GM12878 (cell line): ENCODE data around the gene ZNF267. TPM values are rescaled to one million over a fixed set of nuclear protein-coding genes. Genes with fewer than 3 reads are reported as not detected.

Experiments used
- ATAC-seq: fragments of 200-7000 bp; cut with Tn5 transposase; 3 replicates; pipeline ENCODE4 v1.9.1; 2020; ENCODE audit warnings: mild to moderate bottlenecking, moderate library complexity
- BruUV-seq: library from RNA; stranded (reverse); fragments of 400-500 nt; replicated peaks from 2 replicates; lab custom pipeline; 2021; lab: Mats Ljungman, UMichigan
- CTCF ChIA-PET: fragments of 300-600 bp; sonication (Branson Sonifier 250); formaldehyde crosslinking; extraction: SDS; loops from one replicate; lab custom pipeline; 2021; ENCODE audit warnings: inconsistent platforms; lab: Yijun Ruan, JAX
- POLR2A ChIA-PET: fragments of 350-600 bp; formaldehyde crosslinking; extraction: SDS; loops from one replicate; lab custom pipeline; 2021; ENCODE audit warnings: inconsistent platforms; lab: Charles Lee
- RAD21 ChIA-PET: fragments of 300-600 bp; sonication (Branson Sonifier 250); formaldehyde crosslinking; loops from one replicate; lab custom pipeline; 2023; ENCODE audit warnings: antibody characterized with exemption; ENCODE audit not compliant: unreplicated experiment; lab: Charles Lee
- SMC1A ChIA-PET: fragments of 300-600 bp; sonication (Branson Sonifier 250); formaldehyde crosslinking; loops from one replicate; lab custom pipeline; 2023; ENCODE audit not compliant: unreplicated experiment, uncharacterized antibody; lab: Charles Lee
- DNase-seq: peaks from one replicate; pipeline ENCODE4 v3.0.0-alpha.2; 2011; ENCODE audit warnings: low read depth, low spot score
- FAIRE-seq: peaks from 3 replicates; lab custom pipeline; 2011; peaks lifted over from hg19 to GRCh38; lab: Jason Lieb, UNC
- H2AFZ ChIP-seq: 2 replicates; pipeline ENCODE4 v1.6.0; 2011; ENCODE audit warnings: low read depth, low read length, control low read depth; ENCODE audit not compliant: control insufficient read depth
- H3K27ac ChIP-seq: 2 replicates; pipeline ENCODE4 v1.5.1; 2011; ENCODE audit warnings: control low read depth; ENCODE audit not compliant: control insufficient read depth, insufficient read depth
- H3K27me3 ChIP-seq, 2 experiments: replicated peaks in 1 of 2; 2 replicates each; pipeline versions ENCODE4 v1.6.0 to v1.6.1; 2011; ENCODE audit warnings: low read length in 1 of 2; ENCODE audit not compliant: control insufficient read depth in 2 of 2, insufficient read depth in 2 of 2
- H3K36me3 ChIP-seq, 2 experiments: 2 replicates each; pipeline ENCODE4 v1.5.1; 2011; ENCODE audit warnings: low read length in 1 of 2; ENCODE audit not compliant: control insufficient read depth in 2 of 2, insufficient read depth in 2 of 2
- H3K4me1 ChIP-seq: 2 replicates; pipeline ENCODE4 v1.6.1; 2011; ENCODE audit warnings: mild to moderate bottlenecking, low read length, moderate library complexity, mixed read lengths; ENCODE audit not compliant: control insufficient read depth, insufficient read depth
- H3K4me2 ChIP-seq: 2 replicates; pipeline ENCODE4 v1.6.0; 2011; ENCODE audit warnings: control low read depth; ENCODE audit not compliant: control insufficient read depth, insufficient read depth
- H3K4me3 ChIP-seq: fragments of 200-600 bp; sonication (generic); 2 replicates; pipeline ENCODE4 v1.5.1; 2016
- H3K79me2 ChIP-seq: 2 replicates; pipeline ENCODE4 v1.6.0; 2011; ENCODE audit warnings: low read length; ENCODE audit not compliant: control insufficient read depth, insufficient read depth
- H3K9ac ChIP-seq: 2 replicates; pipeline ENCODE4 v1.8.0; 2011; ENCODE audit warnings: low read length, control low read depth, mixed read lengths; ENCODE audit not compliant: control insufficient read depth, insufficient read depth
- H3K9me3 ChIP-seq: replicated peaks from 3 replicates; pipeline ENCODE4 v1.5.1; 2011; ENCODE audit warnings: mild to moderate bottlenecking, low read length; ENCODE audit not compliant: control insufficient read depth, insufficient read depth
- H4K20me1 ChIP-seq: 2 replicates; pipeline ENCODE4 v1.6.0; 2011; ENCODE audit not compliant: control insufficient read depth, insufficient read depth
- EGR1 ChIP-seq, 2 experiments: IDR thresholded peaks; 1 replicate in 1 of 2; 2 replicates in 1 of 2; pipeline ENCODE4 v1.6.1; 2011 to 2012; ENCODE audit warnings: low read depth in 2 of 2, low read length in 2 of 2, borderline replicate concordance in 1 of 2, mild to moderate bottlenecking in 1 of 2, moderate library complexity in 1 of 2
- FOS ChIP-seq: IDR thresholded peaks from 3 replicates; pipeline ENCODE4 v1.6.1; 2011; ENCODE audit warnings: borderline replicate concordance; ENCODE audit not compliant: insufficient read length; ENCODE audit errors: extremely low read depth
- HDGF ChIP-seq: fragments of 450-650 bp; IDR thresholded peaks from 2 replicates; pipeline ENCODE4 v1.6.1; 2016; ENCODE audit warnings: antibody characterized with exemption
- IKZF2 ChIP-seq, 2 experiments: fragments of 450-650 bp; IDR thresholded peaks; 2 replicates each; pipeline ENCODE4 v1.6.1; 2017; ENCODE audit warnings: mild to moderate bottlenecking in 2 of 2, moderate library complexity in 2 of 2
- MEF2B ChIP-seq: fragments of 450-650 bp; IDR thresholded peaks from 2 replicates; pipeline ENCODE4 v1.6.1; 2018; ENCODE audit warnings: mild to moderate bottlenecking, moderate library complexity; ENCODE audit not compliant: partially characterized antibody, poor library complexity, severe bottlenecking
- NKRF ChIP-seq: fragments of 450-650 bp; conservative IDR thresholded peaks from 2 replicates; pipeline ENCODE4 v1.6.1; 2017; ENCODE audit warnings: mild to moderate bottlenecking, moderate library complexity
- RAD51 ChIP-seq: fragments of 450-650 bp; IDR thresholded peaks from 2 replicates; pipeline ENCODE4 v1.6.1; 2016; ENCODE audit warnings: moderate library complexity, mild to moderate bottlenecking, inconsistent platforms
- SIN3A ChIP-seq: IDR thresholded peaks from 2 replicates; pipeline ENCODE4 v1.6.1; 2012; ENCODE audit warnings: low read depth, low read length, improper control_type of control experiment
- SMAD1 ChIP-seq: fragments of 450-650 bp; IDR thresholded peaks from 2 replicates; pipeline ENCODE4 v1.6.1; 2018; ENCODE audit warnings: mild to moderate bottlenecking, low read depth; ENCODE audit not compliant: partially characterized antibody
- ZBTB11 ChIP-seq: fragments of 450-650 bp; formaldehyde crosslinking; IDR thresholded peaks from 2 replicates; pipeline ENCODE4 v1.5.0; 2022; ENCODE audit warnings: mild to moderate bottlenecking, missing genetic modification characterization
- WGBS: methylation state at CpG from one replicate; pipeline ENCODE4 v1.1.6; 2016; ENCODE audit warnings: low lambda C conversion rate; ENCODE audit not compliant: insufficient replicate concordance, insufficient coverage; ENCODE audit errors: missing lambda C conversion rate; 5-methylcytosine and 5-hydroxymethylcytosine counted together
- in situ Hi-C: fragments of 300-500 bp; cut with MboI; formaldehyde crosslinking; loops from 9 replicates; pipeline ENCODE4 v1.14.3; 2018; ENCODE audit warnings: mixed read lengths
- intact Hi-C: fragments of 100-400 bp; cut with micrococcal nuclease; formaldehyde crosslinking; loops from one replicate; pipeline ENCODE4 v1.14.2; 2022; ENCODE audit not compliant: unreplicated experiment
- polyA plus RNA-seq, 11 experiments: library from polyadenylated mRNA; depleted of rRNA in 4 of 11; unstranded in 6 of 11; stranded (reverse) in 5 of 11; fragments of >200 nt; fragmentation: Nextera tagmentation in 4 of 11; fragmentation: Illumina TruSeq in 1 of 11; extraction: Ambion mirVana in 4 of 11; extraction: Trizol in 1 of 11; gene quantifications; 1 replicate in 1 of 11; 2 replicates in 10 of 11; pipeline versions ENCODE4 v1.2.1 to v1.2.3, GENCODE V29; 2011 to 2016; ENCODE audit warnings: inconsistent platforms in 2 of 11, missing spikeins in 2 of 11, low read depth in 1 of 11
- total RNA-seq, 4 experiments: library from RNA; depleted of rRNA in 3 of 4; stranded (reverse); fragments of >200 nt in 3 of 4; fragmentation: Illumina TruSeq in 1 of 4; extraction: Trizol in 1 of 4; gene quantifications; 2 replicates each; pipeline versions ENCODE4 v1.2.1 to v1.2.3, GENCODE V29; 2013 to 2021
- TF ChIP-seq, protein P1 (sequence below): fragments of 450-650 bp; IDR thresholded peaks from 2 replicates; pipeline ENCODE4 v1.6.1; 2017; ENCODE audit warnings: mild to moderate bottlenecking, low read depth, inconsistent platforms; ENCODE audit not compliant: poor library complexity, severe bottlenecking

The ZNF267 gene
- total and polyA plus RNA-seq, 10 of the 15 experiments (the other 5 are each of a cell fraction or from before 2014, with no cell fraction given): 16.3 to 54.6 (median 29.6) TPM

- TF ChIP-seq MEF2B: peak; percentile 94
- 0 out of 2 replicates have a peak, but pooled peaks have one; percentile 19 for TF ChIP-seq RAD51
- no peak for TF ChIP-seq FOS
These were observed 1.7 kb downstream of the ZNF267 start (continued) for GRCh38 chr16:31875112-31875803.

- no peak for FAIRE-seq
- Histone ChIP-seq H3K9me3 (peaks cover 14% of the 10 kb centered on the region), H3K27ac (peak overlapping the region; percentile 99), H2AFZ (no peak overlapping the region), H3K27me3 (no peaks in the 10 kb centered on the region), H3K36me3 (peaks cover 1 to 28% of the 10 kb centered on the region in 2 experiments), H3K4me2 (peak overlapping the region; percentile 77), H3K79me2 (peaks cover 77% of the 10 kb centered on the region), H4K20me1 (peaks cover 4% of the 10 kb centered on the region; the same call in 1 of the 2 replicates), H3K4me3 (peak overlapping the region; percentile 94), H3K9ac (peak overlapping the region; percentile 97), H3K4me1 (peaks cover 22% of the 10 kb centered on the region)
- intact Hi-C loops (loop anchor here (10.0 kb wide), 4 partner anchors 521 to 921 kb away; partner anchors contain the start of genes FUS, ITGAX, KAT8 and SETD1A), in situ Hi-C loops (loop anchor here (10.0 to 25.0 kb wide), 11 partner anchors 59 to 1789 kb away; partner anchors contain the start of genes CFAP119, FBRS, ITGAL and ITGAX)
- SMC1A ChIA-PET: interaction anchor here (2.4 to 6.1 kb wide), 2 partner anchors 9 to 416 kb away, joined by 11 to 37 read pairs; partner anchors contain the start of gene ARMC5
- POLR2A ChIA-PET: interaction anchor here (1.1 to 2.3 kb wide), 3 partner anchors 175 to 996 kb away, joined by 4 to 9 read pairs (median 7); partner anchors contain the start of gene ARMC5
- no peak for ATAC-seq
- no peak for DNase-seq
- CTCF ChIA-PET: interaction anchor here (1.0 to 1.7 kb wide), 3 partner anchors 17 to 416 kb away, joined by 3 to 5 read pairs (median 4); no protein-coding TSS in a partner anchor
- RAD21 ChIA-PET: interaction anchor here (1.8 kb wide), 1 partner anchor 7 kb away, joined by 12 read pairs; no protein-coding TSS in a partner anchor
- 49% methylated on average over 4 of the region's 4 CpGs for WGBS
- no TSS peak for BruUV-seq
- TF ChIP-seq, protein P1, sequence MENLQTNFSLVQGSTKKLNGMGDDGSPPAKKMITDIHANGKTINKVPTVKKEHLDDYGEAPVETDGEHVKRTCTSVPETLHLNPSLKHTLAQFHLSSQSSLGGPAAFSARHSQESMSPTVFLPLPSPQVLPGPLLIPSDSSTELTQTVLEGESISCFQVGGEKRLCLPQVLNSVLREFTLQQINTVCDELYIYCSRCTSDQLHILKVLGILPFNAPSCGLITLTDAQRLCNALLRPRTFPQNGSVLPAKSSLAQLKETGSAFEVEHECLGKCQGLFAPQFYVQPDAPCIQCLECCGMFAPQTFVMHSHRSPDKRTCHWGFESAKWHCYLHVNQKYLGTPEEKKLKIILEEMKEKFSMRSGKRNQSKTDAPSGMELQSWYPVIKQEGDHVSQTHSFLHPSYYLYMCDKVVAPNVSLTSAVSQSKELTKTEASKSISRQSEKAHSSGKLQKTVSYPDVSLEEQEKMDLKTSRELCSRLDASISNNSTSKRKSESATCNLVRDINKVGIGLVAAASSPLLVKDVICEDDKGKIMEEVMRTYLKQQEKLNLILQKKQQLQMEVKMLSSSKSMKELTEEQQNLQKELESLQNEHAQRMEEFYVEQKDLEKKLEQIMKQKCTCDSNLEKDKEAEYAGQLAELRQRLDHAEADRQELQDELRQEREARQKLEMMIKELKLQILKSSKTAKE: no peak
- no peak for TF ChIP-seq SIN3A
- TF ChIP-seq NKRF: no peak
- peak; percentile 61; the same call in 1 of the 2 replicates for TF ChIP-seq HDGF
- no peak for TF ChIP-seq EGR1 (IDR thresholded peaks at IDR 0.05; ENCODE audit: borderline replicate concordance in 1 of 2, low read depth in 2 of 2, low read length in 2 of 2)
- TF ChIP-seq IKZF2 (IDR thresholded peaks at IDR 0.05): no peak
- TF ChIP-seq SMAD1: peak; percentile 56
- TF ChIP-seq RAD51: no peak
- TF ChIP-seq ZBTB11 (CRISPR knock-in tag): no peak
These were observed 2.4 kb downstream of the ZNF267 start for GRCh38 chr16:31875928-31876547.
